Stimulated activated CD8-positive, alpha-beta memory T cell treated with anti-CD3 and anti-CD28 coated beads, Interleukin-15, amount 100 ng/mL, for 1 hour (primary cell): ENCODE measurements around the gene VAMP2.
A peak's percentile ranks its signal among the peaks of the same experiment; 100 is the strongest.

Experiments
- DNase-seq: peaks from one replicate; pipeline ENCODE4 v3.0.0-alpha.2; 2020; ENCODE audit warnings: low read depth

The VAMP2 gene

GRCh38 chr17:8122924-8123694 lies 39.6 kb downstream of the VAMP2 start:
- DNase-seq, result no peak

GRCh38 chr17:8122422-8122923 lies 40.3 kb downstream of the VAMP2 start:
- no peak for DNase-seq

GRCh38 chr17:8121681-8122421 lies 40.9 kb downstream of the VAMP2 start:
- no peak for DNase-seq

- DNase-seq, result no peak
These were observed 41.4 kb downstream of the VAMP2 start for GRCh38 chr17:8121407-8121680.

GRCh38 chr17:8120520-8121406 lies 42.0 kb downstream of the VAMP2 start:
- no peak for DNase-seq

- DNase-seq, result peak; percentile 70
These were observed 42.9 kb downstream of the VAMP2 start for GRCh38 chr17:8119581-8120519.

- DNase-seq, result peak; percentile 62
These were observed 43.8 kb downstream of the VAMP2 start for GRCh38 chr17:8118769-8119580.

- DNase-seq, result no peak
These were observed 44.6 kb downstream of the VAMP2 start, which contains the start of gene ALOXE3 for GRCh38 chr17:8117980-8118768. ALOXE3 (minus strand) TSS chr17:8118514; CDS start chr17:8117990, 524 bp downstream.

GRCh38 chr17:8117367-8117979 lies 45.3 kb downstream of the VAMP2 start:
- no peak for DNase-seq

- DNase-seq, result no peak
These were observed 46.0 kb downstream of the VAMP2 start for GRCh38 chr17:8116776-8117175.

- no peak for DNase-seq
These were observed 51.8 kb downstream of the VAMP2 start for GRCh38 chr17:8110907-8111306.

- no peak for DNase-seq
These were observed 52.3 kb downstream of the VAMP2 start for GRCh38 chr17:8110456-8110804.

GRCh38 chr17:8109661-8110455 lies 52.9 kb downstream of the VAMP2 start:
- DNase-seq, result peak; percentile 58
